Activated CD4-positive, alpha-beta T cell treated with anti-CD3 and anti-CD28 coated beads for 4 hours (primary cell): ENCODE data around the gene NFIX.

ENCODE experiments used
- DNase-seq, 2 donors: peaks; one replicate each; pipeline ENCODE4 v3.0.0-alpha.2; 2020

NFIX gene

GRCh38 chr19:13095934-13096927 lies 101.0 kb downstream of the NFIX start:
- no peak for DNase-seq

- no peak for DNase-seq
These were observed 101.8 kb downstream of the NFIX start for GRCh38 chr19:13097033-13097462.

GRCh38 chr19:13097463-13098258 lies 102.4 kb downstream of the NFIX start:
- DNase-seq = peak in 1 of 2 donors; percentile 18

- DNase-seq = peak in 1 of 2 donors; percentile 38
These were observed 103.2 kb downstream of the NFIX start for GRCh38 chr19:13098277-13099072.

GRCh38 chr19:13099073-13099999 lies 104.1 kb downstream of the NFIX start:
- peak; percentile 67 to 77 for DNase-seq

GRCh38 chr19:13100031-13100588 lies 104.8 kb downstream of the NFIX start:
- DNase-seq = peak; percentile 48 to 51

- no peak for DNase-seq
These were observed 105.7 kb downstream of the NFIX start for GRCh38 chr19:13100841-13101589.

- DNase-seq = no peak
These were observed 106.5 kb downstream of the NFIX start for GRCh38 chr19:13101590-13102415.

GRCh38 chr19:13102416-13102665 lies 107.1 kb downstream of the NFIX start:
- DNase-seq = no peak

GRCh38 chr19:13102666-13103580 lies 107.6 kb downstream of the NFIX start, which contains the start of gene LYL1:
LYL1 (minus strand) TSS chr19:13102858; CDS start chr19:13101171, 1,687 bp downstream.
- peak in 1 of 2 donors; percentile 29 for DNase-seq

- no peak for DNase-seq
These were observed 108.5 kb downstream of the NFIX start for GRCh38 chr19:13103581-13104359.

GRCh38 chr19:13104360-13104847 lies 109.1 kb downstream of the NFIX start:
- DNase-seq = peak; percentile 61 to 68

GRCh38 chr19:13104848-13105711 lies 109.8 kb downstream of the NFIX start:
- peak in 1 of 2 donors; percentile 25 for DNase-seq

GRCh38 chr19:13109361-13110098 lies 114.3 kb downstream of the NFIX start:
- DNase-seq = no peak

GRCh38 chr19:13110099-13110610 lies 114.9 kb downstream of the NFIX start:
- no peak for DNase-seq
